GM10266 (cell line): ENCODE results near the gene PSENEN.
"Not testable (repeated sequence)": the region's sequence is repeated elsewhere in the genome, so short reads cannot be mapped to it uniquely, and the experiment has no call there.

Experiments used
- DNase-seq: peaks from one replicate; pipeline ENCODE4 v3.0.0; 2012; ENCODE audit errors: extremely low spot score
- TF ChIP-seq, protein P1 (sequence below): IDR thresholded peaks from 2 replicates; pipeline ENCODE4 v1.5.1; 2012; ENCODE audit warnings: mild to moderate bottlenecking, low read depth; ENCODE audit not compliant: control insufficient read depth, insufficient read depth; ENCODE audit errors: missing control alignments

PSENEN gene

DNA sequence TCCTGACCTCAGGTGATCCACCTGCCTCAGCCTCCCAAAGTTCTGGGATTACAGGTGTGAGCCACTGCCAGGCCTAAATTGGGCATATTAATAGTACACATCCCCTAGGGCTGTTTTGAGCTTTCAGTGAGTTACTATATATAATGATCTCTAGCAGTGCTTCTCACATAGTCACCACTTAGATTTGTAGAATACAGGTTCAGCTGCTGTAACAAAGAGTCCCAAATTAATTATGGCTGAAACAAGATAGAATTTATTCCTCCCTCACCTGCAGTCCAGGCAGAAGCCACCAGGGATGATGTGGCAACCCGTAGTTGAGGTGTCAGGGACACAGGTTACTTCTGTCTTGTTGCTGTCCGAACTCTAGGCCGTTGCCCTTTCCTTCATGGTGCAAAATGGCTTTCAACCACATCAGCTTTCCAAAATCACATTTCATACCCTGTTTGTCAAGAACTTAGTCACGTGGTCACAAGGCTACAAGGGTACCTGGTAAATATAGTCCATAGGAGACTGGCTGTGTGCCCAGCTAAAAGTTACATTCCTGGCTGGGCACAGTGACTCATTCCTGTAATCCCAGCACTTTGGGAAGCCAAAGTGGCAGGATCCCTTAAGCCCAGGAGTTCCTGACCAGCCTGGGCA is 15.4 kb downstream of the PSENEN start:
- TF ChIP-seq, protein P1, sequence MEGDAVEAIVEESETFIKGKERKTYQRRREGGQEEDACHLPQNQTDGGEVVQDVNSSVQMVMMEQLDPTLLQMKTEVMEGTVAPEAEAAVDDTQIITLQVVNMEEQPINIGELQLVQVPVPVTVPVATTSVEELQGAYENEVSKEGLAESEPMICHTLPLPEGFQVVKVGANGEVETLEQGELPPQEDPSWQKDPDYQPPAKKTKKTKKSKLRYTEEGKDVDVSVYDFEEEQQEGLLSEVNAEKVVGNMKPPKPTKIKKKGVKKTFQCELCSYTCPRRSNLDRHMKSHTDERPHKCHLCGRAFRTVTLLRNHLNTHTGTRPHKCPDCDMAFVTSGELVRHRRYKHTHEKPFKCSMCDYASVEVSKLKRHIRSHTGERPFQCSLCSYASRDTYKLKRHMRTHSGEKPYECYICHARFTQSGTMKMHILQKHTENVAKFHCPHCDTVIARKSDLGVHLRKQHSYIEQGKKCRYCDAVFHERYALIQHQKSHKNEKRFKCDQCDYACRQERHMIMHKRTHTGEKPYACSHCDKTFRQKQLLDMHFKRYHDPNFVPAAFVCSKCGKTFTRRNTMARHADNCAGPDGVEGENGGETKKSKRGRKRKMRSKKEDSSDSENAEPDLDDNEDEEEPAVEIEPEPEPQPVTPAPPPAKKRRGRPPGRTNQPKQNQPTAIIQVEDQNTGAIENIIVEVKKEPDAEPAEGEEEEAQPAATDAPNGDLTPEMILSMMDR: no peak
- DNase-seq: no peak

DNA sequence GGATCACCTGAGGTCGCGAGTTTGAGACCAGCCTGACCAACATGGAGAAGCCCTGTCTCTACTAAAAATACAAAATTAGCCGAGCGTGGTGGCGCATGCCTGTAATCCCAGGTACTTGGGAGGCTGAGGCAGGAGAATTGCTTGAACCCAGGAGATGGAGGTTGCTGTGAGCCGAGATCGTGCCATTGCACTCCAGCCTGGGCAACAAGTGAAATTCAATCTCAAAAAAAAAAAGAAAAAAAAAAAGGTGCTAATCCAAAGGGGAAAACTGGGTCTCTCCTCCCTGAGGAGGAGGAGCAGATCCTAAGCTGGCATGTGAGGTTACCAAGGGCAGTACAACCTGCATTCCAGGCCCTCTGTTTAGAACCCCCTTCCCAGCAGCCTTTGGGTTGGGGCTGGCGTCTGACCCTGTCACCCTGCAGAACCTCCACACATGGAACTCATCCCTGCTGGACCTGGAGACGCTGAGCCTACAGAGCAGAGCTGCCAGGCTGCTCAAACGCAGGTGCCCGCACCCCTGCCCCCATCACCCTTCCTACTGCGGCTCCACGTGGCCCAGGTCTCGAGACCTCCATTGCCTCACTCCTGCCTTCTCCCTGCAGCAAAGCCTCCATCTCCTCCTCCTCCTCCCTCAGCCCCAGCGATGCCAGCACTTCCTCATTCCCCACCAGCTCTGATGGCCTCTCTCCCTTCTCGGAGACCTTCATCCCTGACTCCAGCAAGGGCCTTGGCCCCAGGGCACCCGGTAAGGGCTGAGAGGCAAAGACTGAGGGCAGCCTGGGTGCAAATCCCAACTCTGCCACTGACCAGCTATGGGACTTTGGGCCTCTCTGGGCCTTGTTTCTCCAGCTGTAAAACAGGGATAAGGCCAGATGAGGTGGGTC is 19.2 kb downstream of the PSENEN start:
- DNase-seq: no peak

DNA sequence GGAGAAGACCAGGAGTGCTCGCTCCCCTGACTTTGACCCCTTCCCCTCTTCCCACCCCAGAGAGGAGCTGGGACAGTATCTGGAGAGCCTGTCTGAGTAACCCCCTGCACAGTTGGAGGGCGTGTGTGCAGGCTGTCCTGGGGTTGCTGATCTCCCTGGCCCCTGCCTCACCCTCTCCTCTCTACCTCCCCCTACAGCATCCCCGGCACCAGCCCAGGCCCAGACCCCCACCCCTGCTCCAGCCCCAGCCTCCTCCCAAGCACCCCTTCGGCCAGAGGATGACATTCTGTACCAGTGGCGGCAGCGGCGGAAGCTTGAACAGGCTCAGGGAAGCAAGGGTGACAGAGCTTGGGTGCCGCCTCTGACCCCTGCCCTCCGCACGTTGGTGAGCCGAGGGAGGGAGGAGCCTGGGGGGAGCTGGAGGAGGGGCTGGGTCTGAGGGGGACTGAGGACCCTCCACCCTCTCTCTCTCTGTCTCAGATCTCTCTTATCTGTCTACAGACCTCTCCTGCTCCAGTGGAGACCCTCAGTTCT is 21.2 kb downstream of the PSENEN start:
- TF ChIP-seq, protein P1: no peak
- DNase-seq: no peak

More for the DNA sequence above, 19.2 kb downstream of the PSENEN start:
- TF ChIP-seq, protein P1: no peak

DNA sequence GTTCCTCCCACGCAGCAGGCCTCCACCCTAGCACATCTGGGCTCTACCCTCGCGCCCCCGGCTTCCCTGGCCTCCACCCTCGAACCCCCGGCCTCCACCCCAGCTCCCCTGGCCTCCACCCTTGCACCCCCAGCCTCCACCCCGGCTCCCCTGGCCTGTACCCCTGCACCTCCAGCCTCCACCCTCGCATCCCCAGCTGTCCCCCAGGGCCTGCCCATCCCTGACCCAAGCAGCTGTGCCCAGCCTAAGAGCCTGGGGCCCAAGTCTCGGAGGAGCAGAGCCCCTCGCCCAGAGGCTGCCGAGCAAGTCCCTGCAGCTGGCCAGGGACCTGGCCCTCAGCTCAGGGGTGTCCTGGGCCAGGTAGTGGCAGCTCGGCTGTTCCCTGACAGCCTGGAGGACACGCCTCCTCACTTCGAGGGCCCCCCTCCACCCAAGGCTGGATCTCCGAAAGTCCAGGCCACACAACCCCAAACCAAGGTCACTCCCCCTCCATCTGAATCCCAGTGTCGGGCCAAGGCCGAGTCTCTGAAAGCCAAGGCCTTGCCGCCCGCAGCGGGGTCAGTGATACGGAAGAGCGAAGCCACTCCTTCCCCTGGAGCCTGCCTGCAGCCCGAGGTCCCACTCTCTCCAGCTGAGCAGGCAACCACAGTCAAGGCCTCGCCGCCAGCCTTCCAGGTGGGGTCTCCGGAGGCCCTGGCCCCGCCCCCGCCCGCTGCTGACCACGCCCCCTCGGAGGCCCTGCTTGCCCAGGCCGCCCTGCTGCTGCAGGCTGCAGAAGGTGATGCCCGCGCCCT is 22.0 kb downstream of the PSENEN start:
- peak; percentile 15 for DNase-seq
- TF ChIP-seq, protein P1: no peak

DNA sequence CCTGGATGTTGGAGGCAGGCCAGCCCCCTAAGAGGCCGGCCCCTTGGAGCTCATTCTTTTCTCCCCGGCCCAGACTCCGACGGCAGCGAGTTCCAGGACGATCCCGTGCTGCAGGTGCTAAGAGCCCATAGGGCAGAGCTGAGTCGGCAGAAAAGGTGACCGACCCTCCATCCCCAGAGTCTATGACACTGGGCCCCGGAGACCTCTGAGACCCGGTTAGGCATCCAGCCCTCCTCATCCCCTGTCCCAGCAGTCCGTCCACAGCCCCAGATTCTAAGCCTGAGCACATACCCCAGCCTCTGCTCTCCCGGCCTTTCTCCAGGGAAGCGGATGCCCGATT is 22.6 kb downstream of the PSENEN start:
- no peak for DNase-seq
- TF ChIP-seq, protein P1: no peak

DNA sequence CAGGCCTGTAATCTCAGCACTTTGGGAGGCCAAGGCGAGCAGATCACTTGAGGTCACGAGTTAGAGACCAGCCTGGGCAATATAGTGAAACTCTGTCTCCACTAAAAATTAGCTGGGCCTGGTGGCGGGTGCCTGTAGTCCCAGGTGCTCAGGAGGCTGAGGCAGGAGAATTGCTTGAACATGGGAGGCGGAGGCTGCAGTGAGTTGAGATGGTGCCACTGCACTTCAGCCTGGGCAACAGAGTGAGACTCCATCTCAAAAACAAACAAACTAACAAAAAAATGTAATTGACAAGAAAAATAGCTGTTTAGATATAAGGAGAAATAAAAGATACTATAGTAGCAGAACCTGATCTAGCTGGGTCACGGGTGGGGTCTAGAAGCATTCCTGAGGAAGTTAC is 26.9 kb downstream of the PSENEN start:
- DNase-seq: not testable (repeated sequence)

DNA sequence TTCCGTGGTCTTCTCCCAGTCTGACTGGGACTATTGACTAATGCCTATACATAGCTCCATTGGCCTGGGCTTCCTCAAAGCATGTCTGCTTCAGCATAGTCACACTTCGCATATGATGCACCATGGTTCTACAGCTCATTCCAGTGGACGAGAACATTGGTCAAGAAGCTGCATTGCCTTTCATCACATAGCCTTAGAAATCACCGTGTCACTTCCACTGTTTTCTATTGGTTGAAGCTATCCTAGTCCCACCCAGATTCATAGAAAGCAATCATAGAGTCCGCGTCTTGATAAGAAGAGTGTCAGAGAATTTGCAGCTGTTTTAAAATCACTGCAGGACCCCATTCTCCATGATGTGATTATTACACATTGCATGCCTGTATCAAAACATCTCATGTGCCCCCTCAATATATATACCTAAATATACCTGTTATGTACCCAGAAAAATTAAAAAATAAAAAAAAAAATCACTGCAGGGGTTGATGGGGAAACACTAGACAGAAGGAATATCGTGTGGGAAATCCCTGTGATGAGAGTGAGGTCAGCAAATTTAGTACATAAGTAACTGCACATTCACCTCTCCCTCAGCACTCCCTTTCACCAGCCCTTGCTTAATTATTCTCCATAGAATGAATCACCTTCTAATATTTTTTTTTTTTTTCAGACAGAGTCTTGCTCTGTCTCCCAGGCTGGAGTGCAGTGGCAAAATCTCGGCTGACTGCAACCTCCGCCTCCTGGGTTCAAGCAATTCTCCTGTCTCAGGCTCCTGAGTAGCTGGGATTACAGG is 27.8 kb downstream of the PSENEN start:
- TF ChIP-seq, protein P1: no peak

More for the DNA sequence above, 27.8 kb downstream of the PSENEN start:
- no peak for DNase-seq
